Right cardiac atrium (tissue), 5 donors: ENCODE data around the gene ASIC3. TPM values are rescaled to one million over a fixed set of nuclear protein-coding genes. Genes with fewer than 3 reads are reported as not detected.
A peak's percentile ranks its signal among the peaks of the same experiment; 100 is the strongest.

Experiments used
- ATAC-seq, 2 donors: fragments of 200-7000 bp; cut with Tn5 transposase; one replicate each; pipeline versions ENCODE4 v1.8.0 to v1.9.1; 2020; ENCODE audit warnings: moderate library complexity in 2 of 2, mild to moderate bottlenecking in 1 of 2
- DNase-seq, 3 donors: peaks; one replicate each; pipeline ENCODE4 v3.0.0-alpha.2; 2020
- H3K27ac ChIP-seq: one replicate; pipeline ENCODE4 v1.5.1; 2013; ENCODE audit warnings: mild to moderate bottlenecking, low read length, control low read depth, moderate library complexity
- H3K27me3 ChIP-seq: one replicate; pipeline ENCODE4 v1.6.1; 2013; ENCODE audit not compliant: control insufficient read depth, insufficient read depth
- H3K4me1 ChIP-seq: one replicate; pipeline ENCODE4 v1.6.1; 2013; ENCODE audit warnings: low read length; ENCODE audit not compliant: control insufficient read depth, insufficient read depth
- H3K4me3 ChIP-seq: one replicate; pipeline ENCODE4 v1.5.1; 2013; ENCODE audit warnings: low read length, control low read depth
- H3K9me3 ChIP-seq: one replicate; pipeline ENCODE4 v1.6.1; 2013; ENCODE audit warnings: low read length; ENCODE audit not compliant: control insufficient read depth
- WGBS: extraction: QIAGEN DNeasy Blood & Tissue Kit; methylation state at CpG from one replicate; pipeline ENCODE4 v1.1.7; 2013; 5-methylcytosine and 5-hydroxymethylcytosine counted together
- intact Hi-C, 4 donors: fragments of 100-400 bp; cut with DNase I; formaldehyde crosslinking; loops; one replicate each; pipeline versions ENCODE4 v1.11.0 to v1.14.0; 2022 to 2023
- polyA plus RNA-seq: library from polyadenylated mRNA; stranded (reverse); fragments of 200-250 nt; gene quantifications from one replicate; pipeline ENCODE4 v1.2.3, GENCODE V29; 2013
- total RNA-seq, 4 donors: library from RNA; stranded (reverse); fragmentation: NEBNext Ultra II Directional; extraction: Animal tissue kit (Norgen Biotek cat#: 25700); gene quantifications; one replicate each; pipeline ENCODE4 v1.2.1, GENCODE V29; 2021
- donor health status: healthy with polysubstance abuse.
- donor health status: DM: no; HTN: yes; CAD: no.
- donor health status: DM: no; HTN: no; CAD: no.
- donor health status: DM: no; HTN: yes; CAD: no; lungs with severe emphysema.
- donor health status: DM: yes; HTN: yes; CAD: no.

ASIC3 gene
- total and polyA plus RNA-seq, 5 donors: 4.0 to 6.5 (median 5.3) TPM

DNA sequence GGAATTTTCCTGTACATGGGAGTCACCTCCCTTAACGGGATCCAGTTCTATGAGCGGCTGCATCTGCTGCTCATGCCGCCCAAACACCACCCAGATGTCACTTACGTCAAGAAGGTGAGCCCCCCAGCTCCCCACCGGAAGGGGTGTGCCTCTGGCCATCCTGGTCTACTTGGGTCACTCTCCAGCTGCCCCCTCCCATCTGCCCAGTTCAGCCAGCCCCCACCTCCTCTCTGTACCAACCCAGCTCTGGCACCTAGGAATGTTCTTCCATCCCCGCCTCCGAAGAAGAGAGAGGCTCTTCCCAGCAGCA, 27.3 kb downstream of the ASIC3 start:
- WGBS: 78% methylated on average over 7 of the region's 7 CpGs
- Histone ChIP-seq H3K27me3 (no peaks in the 10 kb centered on the region), H3K4me1 (no peaks in the 10 kb centered on the region), H3K27ac (no peak overlapping the region), H3K9me3 (no peaks in the 10 kb centered on the region), H3K4me3 (no peak overlapping the region)
- intact Hi-C loops: no loop called here
- ATAC-seq (no peak), DNase-seq (no peak)

DNA sequence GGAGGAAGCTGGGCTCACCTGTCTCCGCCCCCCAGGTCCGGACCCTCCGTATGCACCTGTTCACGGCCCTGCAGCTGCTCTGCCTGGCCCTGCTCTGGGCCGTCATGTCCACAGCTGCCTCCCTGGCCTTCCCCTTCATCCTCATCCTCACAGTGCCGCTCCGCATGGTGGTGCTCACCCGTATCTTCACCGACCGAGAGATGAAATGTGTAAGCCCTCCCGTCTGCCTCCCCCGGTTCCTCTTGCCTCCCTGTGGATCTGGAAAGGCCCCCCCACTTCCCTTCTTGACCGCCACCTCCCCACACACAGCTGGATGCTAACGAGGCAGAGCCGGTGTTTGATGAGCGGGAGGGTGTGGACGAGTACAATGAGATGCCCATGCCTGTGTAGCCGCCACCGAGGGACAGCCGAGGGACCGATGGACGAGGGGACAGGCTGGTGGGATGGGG, 27.7 kb downstream of the ASIC3 start:
- H3K4me3 ChIP-seq: no peak overlapping the region
- ATAC-seq (no peak), DNase-seq (peak in 2 of 3 donors; percentile 44 to 55)
- no peaks in the 10 kb centered on the region for H3K27me3 ChIP-seq
- H3K9me3 ChIP-seq: no peaks in the 10 kb centered on the region
- intact Hi-C loops: no loop called here
- H3K4me1 ChIP-seq: no peaks in the 10 kb centered on the region
- 73% methylated on average over 22 of the region's 22 CpGs for WGBS
- no peak overlapping the region for H3K27ac ChIP-seq

DNA sequence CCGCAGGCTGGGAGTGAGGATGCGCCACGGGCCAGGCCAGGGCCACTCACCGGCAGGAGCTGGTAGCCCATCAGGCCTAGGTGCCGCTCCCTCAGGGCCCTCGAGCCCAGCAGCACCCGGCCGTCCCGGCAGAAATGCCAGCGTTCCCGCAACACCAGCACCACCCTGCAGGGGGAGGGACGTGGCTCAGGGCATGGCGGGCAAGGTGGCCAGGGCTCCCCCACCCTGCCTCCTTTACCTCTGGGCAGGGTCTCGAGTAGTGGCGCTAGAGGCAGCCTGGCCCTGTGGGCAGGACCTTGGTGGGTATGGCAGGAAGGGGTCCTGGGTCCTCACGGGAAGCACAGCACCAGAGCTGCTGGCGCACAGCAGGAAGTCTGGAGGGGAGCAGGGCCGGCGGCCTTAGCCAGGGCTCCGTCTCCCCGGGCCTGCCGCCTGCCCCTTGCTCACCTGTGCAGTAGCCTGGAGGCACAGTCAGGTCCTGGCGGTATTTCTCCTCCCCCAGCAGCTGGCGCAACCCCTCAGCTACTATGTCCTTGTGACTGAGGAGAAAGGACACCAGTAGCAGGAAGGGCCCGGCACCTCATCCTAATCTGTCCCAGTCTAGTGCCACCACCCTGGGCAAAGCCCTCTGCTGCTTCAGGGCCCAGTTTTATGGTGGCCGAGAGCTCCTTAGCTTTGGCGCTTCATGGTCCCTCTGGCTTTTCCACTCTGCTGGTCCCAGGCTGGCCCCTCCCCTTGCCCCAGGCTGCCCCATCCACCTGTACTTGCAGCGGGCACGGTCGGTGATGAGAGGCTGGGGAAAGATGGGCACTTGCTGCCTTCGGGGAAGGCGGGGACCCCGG, 28.8 kb downstream of the ASIC3 start:
- Histone ChIP-seq H3K9me3 (no peaks in the 10 kb centered on the region), H3K4me1 (peaks cover 2% of the 10 kb centered on the region), H3K27me3 (no peaks in the 10 kb centered on the region), H3K27ac (peak overlapping the region; percentile 18), H3K4me3 (no peak overlapping the region)
- intact Hi-C loops: no loop called here
- DNase-seq (peak in 2 of 3 donors; percentile 73 to 75), ATAC-seq (no peak)
- 71% methylated on average over 33 of the region's 33 CpGs for WGBS

DNA sequence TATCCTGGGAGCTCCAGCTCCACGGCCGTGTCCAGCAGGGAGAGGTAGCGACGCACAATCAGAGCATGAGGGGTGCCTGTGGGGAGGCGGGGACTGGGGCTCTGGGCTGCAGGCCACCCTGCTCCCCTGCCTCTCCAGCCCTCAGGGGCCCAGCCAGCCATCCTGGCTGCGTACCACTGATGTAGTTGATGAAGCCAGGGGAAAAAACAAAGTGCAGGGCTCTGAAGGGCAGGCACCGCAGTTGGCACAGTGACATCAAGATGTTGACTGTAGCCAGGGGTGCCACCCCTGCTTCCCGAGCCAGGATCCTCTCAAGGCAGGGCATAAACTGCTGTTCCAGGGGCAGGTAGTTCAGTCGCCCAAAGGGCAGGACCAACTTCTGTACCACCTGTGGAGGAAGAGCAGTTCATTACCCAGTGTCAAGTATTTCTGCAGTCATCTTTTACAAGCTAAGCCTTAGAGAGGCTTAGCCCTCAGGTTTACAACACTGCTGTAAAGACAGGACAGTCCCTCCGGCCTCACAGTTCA, 29.4 kb downstream of the ASIC3 start:
- DNase-seq (peak; percentile 19 to 55 (median 54)), ATAC-seq (no peak)
- intact Hi-C loops: no loop called here

DNA sequence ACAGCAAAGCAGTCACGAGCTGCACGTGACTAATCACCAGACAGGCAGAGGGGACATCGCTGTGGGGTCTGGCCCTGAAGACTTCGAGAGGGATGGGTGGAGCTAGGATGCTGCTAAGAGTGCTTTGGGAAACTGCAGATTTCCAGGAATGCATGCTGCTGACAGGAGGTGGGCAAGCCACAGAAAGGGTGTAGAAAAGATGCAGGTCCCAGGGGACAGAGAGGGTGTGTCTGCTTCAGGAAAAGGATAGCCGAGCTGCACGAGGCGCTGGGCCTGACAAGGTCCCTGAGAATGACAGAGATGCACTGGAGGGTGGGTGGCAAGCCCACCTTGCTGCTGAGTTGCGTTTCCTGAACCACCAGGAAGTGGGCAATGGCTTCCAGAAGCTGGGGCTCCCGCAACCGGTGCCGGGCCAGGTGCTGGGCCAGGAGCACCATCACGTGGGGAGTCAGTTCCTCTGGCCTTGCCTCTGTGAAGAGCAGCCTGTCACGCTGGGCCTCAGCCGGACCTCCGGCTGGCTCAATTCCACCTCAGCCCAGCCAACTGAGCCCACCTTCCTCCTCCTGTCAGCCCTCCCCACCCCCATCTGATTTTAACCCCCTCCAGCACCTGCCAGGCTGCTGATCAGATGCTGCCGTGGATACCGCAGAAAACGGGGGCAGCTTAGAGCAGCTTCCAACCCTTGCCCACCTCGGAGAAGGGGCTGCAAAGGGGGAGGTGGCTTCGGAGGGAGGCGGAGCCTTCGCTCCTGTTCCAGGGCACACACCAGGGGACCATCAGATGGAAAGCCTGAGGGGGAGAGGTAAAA, 30.1 kb downstream of the ASIC3 start:
- no peak overlapping the region for H3K27ac ChIP-seq
- peak in 2 of 3 donors; percentile 56 to 58 for DNase-seq
- H3K4me3 ChIP-seq: no peak overlapping the region
- WGBS: 28% methylated on average over 22 of the region's 22 CpGs
- no peaks in the 10 kb centered on the region for H3K27me3 ChIP-seq
- no peaks in the 10 kb centered on the region for H3K9me3 ChIP-seq
- no peak for ATAC-seq
- intact Hi-C loops: no loop called here
- H3K4me1 ChIP-seq: peaks cover 5% of the 10 kb centered on the region

More for the DNA sequence above, 29.4 kb downstream of the ASIC3 start:
- Histone ChIP-seq H3K9me3 (no peaks in the 10 kb centered on the region), H3K27ac (peak overlapping the region; percentile 10), H3K4me3 (no peak overlapping the region), H3K4me1 (peaks cover 5% of the 10 kb centered on the region), H3K27me3 (no peaks in the 10 kb centered on the region)
- WGBS: 64% methylated on average over 10 of the region's 10 CpGs

DNA sequence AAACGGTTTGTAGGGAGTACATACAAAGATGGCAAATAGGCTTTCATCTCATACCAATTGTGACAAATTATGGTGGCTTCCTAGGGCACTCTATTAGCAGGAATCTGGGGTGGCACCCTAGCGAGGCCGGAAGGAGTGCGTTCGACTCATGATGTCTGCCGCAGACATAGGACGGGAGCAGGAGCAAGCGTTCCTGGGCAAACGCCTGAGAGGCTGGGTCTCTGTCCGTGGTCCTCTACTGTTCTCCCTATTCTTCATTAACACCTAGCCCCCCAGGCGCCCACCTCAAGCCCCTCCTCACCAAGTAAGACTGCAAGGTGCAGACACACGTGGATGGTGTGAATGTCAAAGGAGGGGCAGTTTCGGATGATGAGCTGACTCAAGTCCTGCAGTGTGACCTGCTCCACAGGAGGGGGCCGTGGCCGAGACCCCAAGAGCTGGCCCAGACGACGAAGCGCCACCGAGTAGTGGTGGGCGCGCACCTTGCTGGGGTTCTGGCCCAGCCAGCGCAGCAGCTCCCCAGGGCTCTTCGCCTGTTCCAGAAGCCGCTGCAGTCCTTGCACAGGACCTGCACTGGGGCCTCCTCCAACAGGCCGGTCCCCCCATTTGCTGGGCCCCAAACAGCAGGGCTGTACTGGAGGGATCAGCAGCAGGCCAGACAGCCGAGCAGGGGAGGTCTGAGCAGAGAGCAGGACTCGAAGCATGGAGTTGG, 31.0 kb downstream of the ASIC3 start:
- ATAC-seq: no peak
- intact Hi-C loops: no loop called here
- Histone ChIP-seq H3K4me1 (peaks cover 5% of the 10 kb centered on the region), H3K4me3 (peak overlapping the region; percentile 84), H3K9me3 (no peaks in the 10 kb centered on the region), H3K27ac (no peak overlapping the region), H3K27me3 (no peaks in the 10 kb centered on the region)
- 75% methylated on average over 27 of the region's 27 CpGs for WGBS
- DNase-seq: peak in 2 of 3 donors; percentile 63 to 68

DNA sequence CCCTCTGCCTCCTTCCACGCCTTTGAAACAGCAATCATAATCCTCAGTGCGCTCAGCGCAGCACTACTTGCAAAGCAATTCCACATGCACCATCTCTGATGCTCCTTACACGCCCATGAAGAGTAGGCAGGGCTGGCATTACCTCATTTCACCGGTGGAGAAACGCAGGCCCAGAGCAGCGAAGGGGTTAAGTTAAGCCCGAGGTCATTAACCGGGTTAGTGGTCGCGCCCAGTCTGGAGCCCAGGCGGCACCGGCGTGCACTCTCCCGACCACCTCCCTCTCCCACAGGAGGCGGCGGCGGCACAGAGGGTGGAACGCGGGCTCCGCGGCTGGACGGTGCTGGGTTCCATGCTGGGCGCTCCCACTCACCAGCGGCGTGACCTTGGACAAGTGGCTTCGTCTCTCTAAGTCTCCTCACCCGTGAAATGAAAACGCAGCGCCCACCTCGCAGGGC, 31.8 kb downstream of the ASIC3 start:
- peak; percentile 1 to 2 for ATAC-seq
- Histone ChIP-seq H3K27ac (peak overlapping the region; percentile 92), H3K4me1 (peaks cover 5% of the 10 kb centered on the region), H3K27me3 (no peaks in the 10 kb centered on the region), H3K9me3 (no peaks in the 10 kb centered on the region), H3K4me3 (peak overlapping the region; percentile 84)
- intact Hi-C loops: loop anchor here in 1 of 4 donors (10.0 kb wide), 1 partner anchor 55 kb away; the partner anchor contains the start of genes ABCB8 and ATG9B
- DNase-seq: no peak
- WGBS: under 1% methylated on average over 31 of the region's 31 CpGs

DNA sequence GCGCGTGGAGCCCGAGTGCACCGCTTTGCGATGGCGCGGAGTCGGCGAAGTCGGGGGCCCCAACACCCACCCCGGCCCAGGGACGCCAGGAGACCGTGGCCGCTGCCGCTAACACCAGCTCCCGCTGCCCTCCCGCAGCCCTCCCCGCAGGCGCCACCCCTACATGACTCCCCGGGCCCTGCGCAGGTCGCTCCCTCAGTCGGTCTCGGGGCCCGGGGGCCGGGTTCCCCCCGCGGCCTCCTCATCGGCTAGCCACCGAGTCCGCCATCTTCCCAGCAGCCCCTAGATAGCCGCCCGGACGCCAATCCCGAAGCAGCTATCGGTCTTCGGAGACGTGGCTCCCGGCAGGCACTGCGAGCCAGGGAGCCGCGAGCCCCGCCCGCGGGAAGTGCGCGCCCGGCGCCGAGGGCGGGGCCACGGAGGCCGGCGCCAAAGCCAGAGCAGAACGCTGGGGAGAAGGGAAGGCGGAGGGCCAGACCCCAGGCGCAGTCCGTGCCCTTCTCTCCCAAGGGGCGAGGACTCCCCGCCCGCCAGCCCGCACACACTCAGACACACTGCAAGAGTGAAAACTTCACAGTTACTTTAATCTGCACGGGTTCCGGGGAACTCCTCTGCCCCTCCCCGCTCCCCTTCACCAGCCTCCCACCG, 32.3 kb downstream of the ASIC3 start, which contains the start of gene FASTK:
FASTK (minus strand) TSS at position 288 of the 648 bp plus-strand sequence; CDS start at position 245, 43 bp downstream.
- no peaks in the 10 kb centered on the region for H3K27me3 ChIP-seq
- 1% methylated on average over 66 of the region's 66 CpGs for WGBS
- H3K9me3 ChIP-seq: no peaks in the 10 kb centered on the region
- intact Hi-C loops: loop anchor here in 1 of 4 donors (10.0 kb wide), 1 partner anchor 56 kb away; the partner anchor contains the start of genes ABCB8 and ATG9B
- H3K27ac ChIP-seq: peak within 1 kb of the TSS; percentile 92
- peaks cover 5% of the 10 kb centered on the region for H3K4me1 ChIP-seq
- H3K4me3 ChIP-seq: peak within 1 kb of the TSS; percentile 84
- ATAC-seq: peak; percentile 81 to 87
- DNase-seq: peak; percentile 91 to 97 (median 96)

DNA sequence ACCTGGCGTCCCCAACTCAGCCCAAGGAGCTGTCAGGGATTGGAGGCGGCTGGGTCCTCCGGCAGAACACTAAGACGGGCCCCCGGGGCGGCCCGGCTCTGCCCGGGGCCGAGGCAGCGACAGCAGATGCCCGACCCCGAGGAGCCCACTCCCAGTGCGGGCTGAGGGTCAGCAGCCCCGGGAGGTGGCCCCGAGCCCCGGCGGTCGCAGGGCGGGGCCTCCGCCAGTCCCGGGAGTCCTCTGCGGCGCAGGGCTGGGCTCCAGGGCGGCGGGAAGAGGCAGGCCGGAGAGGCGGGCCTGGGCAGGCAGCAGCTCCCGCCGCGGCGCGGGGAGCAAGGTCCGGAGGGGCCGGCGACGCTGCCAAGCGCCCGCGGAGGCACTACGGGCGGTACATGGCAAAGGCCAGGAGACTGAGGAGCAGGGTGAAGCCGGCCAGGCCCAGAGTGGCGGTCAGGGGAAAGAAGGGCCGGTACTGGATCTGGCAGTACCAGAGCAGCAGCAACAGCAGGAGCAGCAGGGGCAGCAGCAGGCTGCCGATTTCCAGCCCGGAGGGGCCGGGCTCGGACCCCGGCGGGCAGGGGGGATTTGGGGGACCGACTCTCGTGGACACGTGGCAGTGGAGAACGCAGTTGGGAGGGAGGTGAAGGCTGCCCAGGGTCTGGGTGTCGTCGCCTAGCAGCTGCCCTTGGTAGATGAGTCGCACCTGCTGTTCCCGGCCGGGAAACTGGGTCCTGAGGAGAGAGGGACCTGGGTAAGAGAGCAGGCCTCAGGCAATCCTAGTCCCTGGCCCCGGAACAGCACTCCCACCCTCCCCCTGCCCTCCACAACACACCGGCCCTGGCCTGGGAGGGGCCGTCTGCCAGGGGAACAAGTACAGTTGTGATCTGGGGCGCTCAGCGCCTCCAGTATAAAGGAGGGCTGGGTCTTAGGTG, 33.1 kb downstream of the ASIC3 start:
- Histone ChIP-seq H3K4me1 (peaks cover 5% of the 10 kb centered on the region), H3K27ac (peak overlapping the region; percentile 87), H3K4me3 (peak overlapping the region; percentile 35), H3K27me3 (no peaks in the 10 kb centered on the region), H3K9me3 (no peaks in the 10 kb centered on the region)
- DNase-seq: peak; percentile 53 to 85 (median 80)
- WGBS: 21% methylated on average over 64 of the region's 64 CpGs
- ATAC-seq: peak; percentile 3 to 23
- intact Hi-C loops: loop anchor here in 1 of 4 donors (10.0 kb wide), 1 partner anchor 57 kb away; the partner anchor contains the start of genes ABCB8 and ATG9B
